ENCODE results near the gene LBX1.

LBX1 gene

GRCh38 chr10:101224910-101225823, 4.1 kb downstream of the LBX1 start:
- no peak for DNase-seq

- no peak for DNase-seq
Measured at GRCh38 chr10:101224060-101224909, 5.0 kb downstream of the LBX1 start.

DNA sequence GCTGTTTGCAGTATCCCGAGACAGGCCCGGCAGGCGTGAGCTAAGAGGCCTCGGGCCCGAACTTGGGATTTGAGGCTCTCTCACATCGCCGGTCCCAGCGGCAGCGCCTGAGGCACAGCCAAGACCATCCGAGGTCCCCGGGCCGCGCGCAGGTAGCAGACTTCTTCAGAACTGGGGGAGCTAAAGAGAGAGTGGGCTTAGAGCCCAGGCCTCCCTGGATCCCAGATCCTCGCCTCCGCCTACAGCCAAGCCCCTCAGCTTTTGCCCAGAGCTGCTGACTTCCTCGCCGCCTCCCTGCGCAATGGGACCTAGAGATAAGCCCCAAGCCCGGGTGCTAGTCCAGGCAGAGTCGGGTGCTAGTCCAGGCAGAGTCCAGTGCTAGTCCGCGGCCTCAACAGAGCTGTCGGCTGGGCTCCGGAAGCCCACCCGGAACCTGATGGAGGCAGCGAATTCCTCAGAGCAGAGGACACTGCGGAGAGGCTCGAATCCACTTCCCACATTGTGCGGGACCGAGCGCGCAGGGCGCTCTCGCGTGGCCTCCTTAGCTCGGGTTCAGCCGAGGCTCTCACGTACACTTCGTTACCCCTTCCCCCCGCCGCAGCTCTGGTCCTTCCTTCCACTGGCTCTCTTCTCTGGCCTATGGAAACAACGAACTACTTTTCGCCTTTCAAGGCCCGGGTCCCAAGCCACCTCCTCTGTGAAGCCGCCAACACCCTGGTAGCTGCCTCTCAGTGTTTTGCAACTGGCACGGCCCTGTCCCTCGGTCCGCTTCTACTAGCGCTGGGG, 5.8 kb downstream of the LBX1 start:
- no peak for DNase-seq

DNA sequence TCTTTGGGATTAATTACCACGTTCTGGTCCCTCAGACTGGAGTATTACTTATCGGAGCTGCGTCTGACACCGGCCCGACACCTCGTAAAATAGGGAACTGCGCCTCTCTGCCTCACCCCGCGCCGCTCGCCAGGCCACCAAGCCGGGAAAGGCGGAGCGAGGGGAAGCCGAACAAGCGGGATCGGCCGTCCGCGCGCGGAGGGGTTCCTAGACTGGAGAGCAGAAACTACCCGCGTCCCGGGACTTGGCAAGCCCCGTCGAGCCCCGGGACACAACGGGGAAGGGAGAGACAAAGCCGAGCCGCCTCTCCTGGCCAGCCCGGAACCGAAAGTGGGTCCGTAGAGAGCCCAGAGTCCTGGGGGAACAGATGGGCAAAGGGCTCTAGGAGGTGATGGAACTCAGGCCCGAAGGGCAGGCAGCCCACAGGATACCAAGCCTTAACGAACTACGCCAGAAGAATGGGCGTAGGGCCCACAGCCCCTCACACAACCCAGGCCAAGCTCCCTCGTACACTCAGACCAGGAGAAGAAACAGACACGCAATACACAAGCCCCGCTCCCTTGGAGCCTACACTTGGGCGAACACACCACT, 6.5 kb downstream of the LBX1 start:
- no peak for DNase-seq

DNA sequence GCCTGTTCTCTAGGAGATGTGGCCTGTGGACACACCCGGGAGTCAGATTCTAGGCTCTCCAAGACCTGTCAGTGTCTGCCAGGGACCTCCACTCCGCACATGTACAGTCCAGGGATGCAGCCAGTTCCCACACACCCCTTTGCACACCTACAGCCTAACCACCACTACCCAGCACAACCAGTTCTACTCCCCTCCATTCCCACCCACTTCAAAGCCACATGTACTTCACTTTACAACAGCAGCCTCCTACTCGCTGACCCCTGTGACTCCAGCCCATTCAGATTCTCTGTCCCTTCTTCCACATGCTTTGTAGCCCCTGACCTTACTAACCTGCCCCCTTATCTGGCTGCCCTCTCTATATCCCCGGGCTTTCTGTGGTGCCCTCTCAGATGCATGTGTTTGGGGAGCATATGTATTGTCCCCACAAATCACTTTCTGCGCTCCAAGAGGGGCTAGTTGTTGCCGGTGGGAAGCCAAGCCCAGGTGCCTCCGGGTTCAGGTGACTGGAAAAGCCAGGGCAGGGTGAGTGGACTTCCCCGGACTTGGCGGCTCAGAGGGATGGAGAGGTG, 7.2 kb downstream of the LBX1 start:
- DNase-seq = no peak

DNA sequence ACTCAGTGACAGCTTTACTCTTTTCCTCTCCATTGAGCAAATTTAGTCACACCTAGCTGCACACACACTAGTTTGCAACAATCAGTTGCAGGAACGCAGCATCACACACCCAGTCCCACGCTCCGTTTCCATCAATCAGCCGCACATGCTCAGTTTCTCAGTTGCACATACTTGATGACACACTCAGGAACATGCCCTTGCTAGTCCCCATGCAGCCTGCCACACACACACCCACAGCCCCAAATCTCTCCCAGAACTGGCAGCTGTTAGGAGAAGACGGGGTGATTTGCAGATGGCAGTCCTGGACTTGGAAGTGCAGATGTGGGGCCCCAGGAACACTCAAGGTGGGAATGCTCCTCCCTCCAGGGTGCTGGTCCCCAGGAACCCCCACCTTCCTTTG, 7.7 kb downstream of the LBX1 start:
- DNase-seq = no peak

DNA sequence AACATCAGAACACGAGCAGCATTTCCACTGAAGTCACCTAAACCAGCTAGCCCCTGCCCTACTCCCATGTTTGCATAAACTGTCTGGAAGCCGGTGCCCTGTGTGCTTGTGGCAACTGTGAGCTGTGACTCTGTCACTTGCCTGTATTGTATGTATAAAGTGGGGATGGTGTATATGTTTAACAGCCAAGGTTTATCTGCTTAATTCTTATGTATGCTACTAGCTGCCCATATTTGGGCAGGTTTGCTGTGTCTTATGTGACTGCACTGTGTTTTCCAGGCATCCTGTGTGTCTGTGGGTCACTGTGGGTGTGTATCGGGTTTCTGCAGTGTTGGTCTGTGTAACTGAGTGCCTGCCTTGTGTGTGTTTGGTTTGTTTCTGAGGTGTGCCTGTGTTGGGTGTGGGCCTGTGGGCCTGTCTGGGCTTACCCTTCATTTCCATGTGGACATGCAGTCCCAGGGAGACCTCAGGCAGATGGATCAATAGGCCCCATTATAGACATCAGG, 9.3 kb downstream of the LBX1 start:
- DNase-seq = no peak

- DNase-seq = no peak
Measured at GRCh38 chr10:101219139-101219945, 9.9 kb downstream of the LBX1 start.

GRCh38 chr10:101218351-101219138, 10.7 kb downstream of the LBX1 start:
- DNase-seq = no peak

- DNase-seq = no peak
Measured at GRCh38 chr10:101217450-101218281, 11.6 kb downstream of the LBX1 start.

GRCh38 chr10:101217044-101217425, 12.2 kb downstream of the LBX1 start:
- no peak for DNase-seq

GRCh38 chr10:101216207-101217043, 12.8 kb downstream of the LBX1 start:
- no peak for DNase-seq

DNA sequence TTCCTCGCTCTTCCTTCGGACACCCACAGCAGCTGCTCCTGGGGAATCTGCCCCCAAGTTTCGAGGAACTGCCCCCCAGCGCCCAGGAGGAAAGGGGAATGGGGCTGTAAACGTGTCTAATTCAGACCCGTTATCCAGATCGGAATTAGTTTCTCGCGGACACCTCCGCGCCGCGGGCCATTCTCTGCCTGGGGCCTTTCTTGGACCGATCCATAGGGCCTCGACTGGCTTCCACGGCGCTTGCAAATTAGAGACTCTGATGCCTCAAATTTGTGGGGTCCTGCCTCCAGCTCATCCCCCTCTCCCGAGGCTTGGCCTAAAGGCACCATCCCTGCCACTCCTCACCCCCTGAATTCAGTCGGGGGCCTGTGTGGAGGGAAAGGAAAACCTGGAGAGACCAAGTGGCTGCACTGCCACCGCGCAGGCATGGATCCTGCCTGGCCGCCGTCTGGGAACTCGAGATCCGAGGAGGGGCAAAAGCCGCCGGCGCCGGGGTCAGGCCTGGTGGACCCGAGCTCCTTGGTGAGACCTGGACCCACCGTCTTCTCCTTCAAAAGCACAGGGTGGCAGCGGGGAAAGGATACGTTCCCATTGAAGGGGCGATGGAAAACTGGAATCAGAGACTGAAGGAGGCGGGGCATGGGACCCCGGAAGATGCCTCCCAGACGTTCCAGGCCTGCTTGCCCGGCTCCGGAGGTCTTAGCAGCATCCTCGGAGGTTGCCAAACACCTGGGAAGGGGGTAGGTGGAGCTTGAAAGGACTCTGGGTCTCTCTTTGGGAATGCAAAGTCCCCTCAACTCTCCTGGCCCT, 13.7 kb downstream of the LBX1 start:
- no peak for DNase-seq

DNA sequence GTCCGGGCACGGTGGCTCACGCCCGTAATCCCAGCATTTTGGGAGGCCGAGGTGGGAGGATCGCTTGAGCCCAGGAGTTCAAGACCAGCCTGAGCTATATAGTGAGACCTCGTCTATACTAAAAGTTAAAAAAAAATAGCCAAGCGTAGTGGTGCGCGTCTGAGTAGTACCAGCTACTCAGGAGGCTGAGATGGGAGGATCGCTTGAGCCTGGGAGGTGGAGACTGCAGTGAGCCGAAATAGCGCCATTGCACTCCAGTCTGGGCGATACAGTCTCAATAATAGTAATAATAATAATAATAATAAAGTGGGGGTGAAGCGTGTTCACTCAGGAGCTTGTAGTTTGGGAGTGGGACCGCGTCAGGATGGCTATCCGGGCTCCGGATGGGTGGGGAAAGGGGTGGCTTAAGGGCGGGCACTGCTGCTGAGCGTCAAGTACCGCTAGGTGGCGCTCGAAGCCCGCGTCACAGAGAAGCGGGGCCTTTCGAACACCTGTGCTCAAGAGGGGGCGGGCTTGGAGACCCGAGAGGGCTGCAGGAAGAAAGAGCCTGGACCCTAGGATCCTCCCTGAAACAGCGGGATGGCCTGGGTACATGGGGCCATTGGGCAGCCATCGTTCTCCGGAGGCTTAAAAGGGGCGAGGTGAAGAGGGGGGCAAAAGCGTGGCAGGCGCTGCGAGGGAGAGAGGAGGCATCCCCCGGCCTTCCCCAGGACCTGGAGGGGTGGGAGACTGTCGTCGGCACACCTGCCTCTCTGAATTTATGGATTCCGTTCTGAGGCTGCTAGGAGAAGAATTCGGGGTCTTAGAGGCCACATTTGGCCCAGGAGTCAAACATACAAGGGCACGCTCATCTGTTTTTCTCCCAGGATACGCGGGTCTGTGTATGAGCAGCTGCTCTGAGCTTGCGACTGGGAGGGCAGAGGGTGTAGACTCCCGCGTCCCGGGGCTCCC, 14.5 kb downstream of the LBX1 start:
- DNase-seq = peak; percentile 50 to 72 (median 54)

DNA sequence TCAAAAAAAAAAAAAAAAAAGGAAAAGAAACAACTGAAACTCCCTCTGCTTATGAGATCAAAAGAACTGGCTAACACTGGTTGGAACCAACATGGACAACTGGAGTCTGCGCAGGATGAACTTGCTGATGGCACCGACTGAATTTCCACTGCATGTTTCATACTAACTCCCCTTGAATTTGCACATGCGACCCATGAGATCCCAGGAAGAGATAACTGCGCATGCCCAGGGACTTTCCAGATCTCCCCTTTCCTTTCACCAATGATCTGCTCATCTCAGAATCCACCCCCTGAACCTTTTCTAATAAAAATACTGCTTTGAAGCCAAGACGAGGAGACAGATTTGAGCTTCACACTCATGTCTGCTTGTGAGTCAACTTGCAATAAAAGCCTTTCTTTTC, 20.7 kb downstream of the LBX1 start:
- no peak for DNase-seq

- no peak for DNase-seq
Measured at GRCh38 chr10:101207026-101207425, 22.2 kb downstream of the LBX1 start.
